Endometrial microvascular endothelial cells (primary cell): ENCODE measurements around the gene TFB2M. TPM values are rescaled to one million over a fixed set of nuclear protein-coding genes. Genes with fewer than 3 reads are reported as not detected.

Source experiments
- in situ Hi-C: cut with HindIII; loops from 2 replicates; pipeline ENCODE4 v1.10.0; 2017; ENCODE audit warnings: low sequenced_read_pairs, low pct_unique_long_range_greater_than_20kb; ENCODE audit errors: inconsistent ontology term
- total RNA-seq: library from RNA; depleted of rRNA; stranded (reverse); fragments of >200 nt; gene quantifications from one replicate; pipeline ENCODE4 v1.2.3, GENCODE V29; 2015; ENCODE audit errors: inconsistent ontology term

The TFB2M gene
- total RNA-seq, 1 donor from 2014 or later, result 25.8 TPM

DNA sequence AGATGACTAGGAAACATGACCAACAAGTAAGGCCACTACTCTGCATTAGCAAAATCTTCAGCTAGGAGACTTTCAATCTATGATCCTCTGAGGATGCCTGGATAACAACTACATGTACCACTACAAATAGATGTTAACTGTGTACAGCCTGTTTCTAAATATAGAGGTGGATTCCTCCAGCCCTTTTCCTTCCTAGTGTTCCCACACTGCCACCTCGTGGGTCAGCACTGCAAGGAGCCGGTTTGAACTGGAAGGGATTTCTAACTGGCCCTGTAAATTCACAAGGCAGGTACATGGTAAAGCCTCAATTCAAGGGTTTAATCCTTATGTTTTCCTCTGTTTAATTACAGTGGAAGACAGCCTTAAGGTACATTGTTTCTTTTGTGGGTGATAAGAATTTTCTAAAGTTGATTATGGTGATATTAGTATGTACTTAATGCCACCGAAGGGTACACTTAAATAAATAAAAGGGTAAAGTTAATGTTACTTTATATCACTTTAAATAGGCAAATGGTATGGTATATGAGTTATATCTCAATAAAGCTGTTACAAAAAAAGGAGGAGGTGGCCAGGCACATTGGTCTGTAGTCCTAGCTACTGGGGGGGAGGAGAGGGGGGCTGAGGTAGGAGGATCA is 73.3 kb downstream of the TFB2M start:
- in situ Hi-C loops, result no loop called here

DNA sequence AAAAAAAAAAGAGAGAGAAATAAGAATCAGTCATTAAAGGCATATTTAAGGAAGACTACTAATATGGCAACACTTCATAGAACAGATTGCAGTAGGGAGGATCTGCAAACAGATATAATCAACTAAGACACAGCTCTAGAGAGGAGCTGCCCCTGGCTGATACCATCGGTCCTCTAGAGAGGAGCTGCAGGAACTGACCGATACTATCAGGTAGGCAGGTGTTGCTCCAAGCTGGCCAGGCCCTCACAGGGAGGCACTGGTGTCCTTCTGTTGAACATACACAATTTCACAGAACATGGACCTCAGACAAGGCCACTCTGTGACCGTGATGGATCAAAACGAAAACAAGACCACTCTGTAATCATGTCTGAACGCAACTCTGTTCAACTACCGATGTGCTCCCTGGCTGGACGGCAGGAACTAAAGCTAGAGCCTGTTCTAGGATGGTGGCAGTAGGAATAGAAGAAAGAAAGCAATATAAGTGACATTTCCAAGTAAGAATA is 74.5 kb downstream of the TFB2M start:
- in situ Hi-C loops, result no loop called here

Other genes starting within 250 kb of the TFB2M start
- gene SMYD3, start 59.0 kb downstream of the TFB2M start, total RNA-seq, result 16.6 TPM
- 20.3 TPM for gene CNST, start 195 bp upstream of the TFB2M start, total RNA-seq
- gene SCCPDH, start 158.1 kb upstream of the TFB2M start, total RNA-seq, result 48.8 TPM